Measurements from ENCODE around the gene GCSH. TPM values are rescaled to one million over a fixed set of nuclear protein-coding genes. Genes with fewer than 3 reads are reported as not detected.

GCSH gene
- total and polyA plus RNA-seq, 2 of the 13 experiments (the other 11 are each of a cell fraction or from before 2014, with no cell fraction given) = 35.9 to 103 TPM

DNA sequence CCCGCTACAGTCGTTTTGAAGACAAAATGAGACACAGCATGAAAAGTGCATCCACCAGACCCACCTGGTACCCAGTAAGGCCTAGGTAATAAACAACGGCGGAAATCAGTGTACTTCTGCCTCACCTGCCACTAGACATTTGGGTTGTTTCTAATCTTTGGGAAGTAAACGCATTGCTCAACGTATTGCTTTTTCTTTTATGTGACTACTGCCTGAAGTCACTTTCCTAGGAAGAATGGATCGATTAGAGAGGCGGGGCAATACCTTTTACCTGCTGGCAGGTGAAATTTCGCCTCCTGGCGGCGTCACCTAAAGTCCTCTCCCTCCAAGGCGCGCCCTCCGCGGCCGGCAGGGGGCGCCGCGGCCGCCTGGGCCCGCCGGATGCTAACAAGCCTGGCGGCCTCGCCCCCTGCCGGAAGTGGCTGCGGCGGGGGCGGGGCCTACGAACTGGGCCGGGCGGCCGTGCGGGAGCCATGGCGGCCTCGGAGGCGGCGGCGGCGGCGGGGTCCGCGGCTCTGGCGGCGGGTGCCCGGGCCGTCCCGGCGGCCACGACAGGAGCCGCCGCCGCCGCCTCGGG lies 60.7 kb downstream of the GCSH start, which contains the start of gene ATMIN (continued):
- TF ChIP-seq GATA4 (IDR thresholded peaks at IDR 0.05; ENCODE audit: borderline replicate concordance, low read depth) (no peak), KLF9 (CRISPR knock-in tag; IDR thresholded peaks at IDR 0.05; ENCODE audit: low read depth) (no peak), SAP130 (CRISPR knock-in tag; IDR thresholded peaks at IDR 0.05; ENCODE audit: low read depth) (peak; percentile 69), SIX4 (CRISPR knock-in tag; IDR thresholded peaks at IDR 0.05) (no peak), PHF8 (CRISPR knock-in tag; IDR thresholded peaks at IDR 0.05) (no peak), FOXC1 (CRISPR knock-in tag; IDR thresholded peaks at IDR 0.05; ENCODE audit: borderline replicate concordance) (peak; percentile 52; the same call in 1 of the 2 replicates), ZNF577 (CRISPR knock-in tag; IDR thresholded peaks at IDR 0.05; ENCODE audit: borderline replicate concordance, low read depth) (no peak), ATM (IDR thresholded peaks at IDR 0.05; ENCODE audit: borderline replicate concordance) (no peak), SYNCRIP (IDR thresholded peaks at IDR 0.05; ENCODE audit: insufficient read depth, low read depth, low read length) (no peak), ZNF788 (CRISPR knock-in tag; IDR thresholded peaks at IDR 0.05; ENCODE audit: borderline replicate concordance) (peak; percentile 64; the same call in 1 of the 2 replicates), FOXA3 (CRISPR knock-in tag; IDR thresholded peaks at IDR 0.05) (peak; percentile 35; the same call in 1 of the 2 replicates), HDAC1 (CRISPR knock-in tag; IDR thresholded peaks at IDR 0.05) (no peak; the same call in 1 of the 2 replicates), ZSCAN12 (CRISPR knock-in tag; IDR thresholded peaks at IDR 0.05) (no peak), PAWR (CRISPR knock-in tag; IDR thresholded peaks at IDR 0.05; ENCODE audit: borderline replicate concordance) (no peak), ZNF891 (CRISPR knock-in tag; IDR thresholded peaks at IDR 0.05) (no peak), DNMT3B (CRISPR knock-in tag; conservative IDR thresholded peaks at IDR 0.05) (no peak), ZNF768 (CRISPR knock-in tag; IDR thresholded peaks at IDR 0.05) (no peak; the same call in 1 of the 2 replicates), NFIB (CRISPR knock-in tag; IDR thresholded peaks at IDR 0.05; ENCODE audit: borderline replicate concordance) (no peak), ZNF660 (CRISPR knock-in tag; IDR thresholded peaks at IDR 0.05; ENCODE audit: borderline replicate concordance, low read depth) (no peak)
- TF ChIP-seq, protein P1, sequence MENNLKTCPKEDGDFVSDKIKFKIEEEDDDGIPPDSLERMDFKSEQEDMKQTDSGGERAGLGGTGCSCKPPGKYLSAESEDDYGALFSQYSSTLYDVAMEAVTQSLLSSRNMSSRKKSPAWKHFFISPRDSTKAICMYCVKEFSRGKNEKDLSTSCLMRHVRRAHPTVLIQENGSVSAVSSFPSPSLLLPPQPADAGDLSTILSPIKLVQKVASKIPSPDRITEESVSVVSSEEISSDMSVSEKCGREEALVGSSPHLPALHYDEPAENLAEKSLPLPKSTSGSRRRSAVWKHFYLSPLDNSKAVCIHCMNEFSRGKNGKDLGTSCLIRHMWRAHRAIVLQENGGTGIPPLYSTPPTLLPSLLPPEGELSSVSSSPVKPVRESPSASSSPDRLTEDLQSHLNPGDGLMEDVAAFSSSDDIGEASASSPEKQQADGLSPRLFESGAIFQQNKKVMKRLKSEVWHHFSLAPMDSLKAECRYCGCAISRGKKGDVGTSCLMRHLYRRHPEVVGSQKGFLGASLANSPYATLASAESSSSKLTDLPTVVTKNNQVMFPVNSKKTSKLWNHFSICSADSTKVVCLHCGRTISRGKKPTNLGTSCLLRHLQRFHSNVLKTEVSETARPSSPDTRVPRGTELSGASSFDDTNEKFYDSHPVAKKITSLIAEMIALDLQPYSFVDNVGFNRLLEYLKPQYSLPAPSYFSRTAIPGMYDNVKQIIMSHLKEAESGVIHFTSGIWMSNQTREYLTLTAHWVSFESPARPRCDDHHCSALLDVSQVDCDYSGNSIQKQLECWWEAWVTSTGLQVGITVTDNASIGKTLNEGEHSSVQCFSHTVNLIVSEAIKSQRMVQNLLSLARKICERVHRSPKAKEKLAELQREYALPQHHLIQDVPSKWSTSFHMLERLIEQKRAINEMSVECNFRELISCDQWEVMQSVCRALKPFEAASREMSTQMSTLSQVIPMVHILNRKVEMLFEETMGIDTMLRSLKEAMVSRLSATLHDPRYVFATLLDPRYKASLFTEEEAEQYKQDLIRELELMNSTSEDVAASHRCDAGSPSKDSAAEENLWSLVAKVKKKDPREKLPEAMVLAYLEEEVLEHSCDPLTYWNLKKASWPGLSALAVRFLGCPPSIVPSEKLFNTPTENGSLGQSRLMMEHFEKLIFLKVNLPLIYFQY (CRISPR knock-in tag; IDR thresholded peaks at IDR 0.05; ENCODE audit: borderline replicate concordance) = no peak
- TF ChIP-seq, protein P2, sequence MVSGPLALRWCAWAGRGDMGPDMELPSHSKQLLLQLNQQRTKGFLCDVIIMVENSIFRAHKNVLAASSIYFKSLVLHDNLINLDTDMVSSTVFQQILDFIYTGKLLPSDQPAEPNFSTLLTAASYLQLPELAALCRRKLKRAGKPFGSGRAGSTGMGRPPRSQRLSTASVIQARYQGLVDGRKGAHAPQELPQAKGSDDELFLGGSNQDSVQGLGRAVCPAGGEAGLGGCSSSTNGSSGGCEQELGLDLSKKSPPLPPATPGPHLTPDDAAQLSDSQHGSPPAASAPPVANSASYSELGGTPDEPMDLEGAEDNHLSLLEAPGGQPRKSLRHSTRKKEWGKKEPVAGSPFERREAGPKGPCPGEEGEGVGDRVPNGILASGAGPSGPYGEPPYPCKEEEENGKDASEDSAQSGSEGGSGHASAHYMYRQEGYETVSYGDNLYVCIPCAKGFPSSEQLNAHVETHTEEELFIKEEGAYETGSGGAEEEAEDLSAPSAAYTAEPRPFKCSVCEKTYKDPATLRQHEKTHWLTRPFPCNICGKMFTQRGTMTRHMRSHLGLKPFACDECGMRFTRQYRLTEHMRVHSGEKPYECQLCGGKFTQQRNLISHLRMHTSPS (CRISPR knock-in tag; IDR thresholded peaks at IDR 0.05; ENCODE audit: low read depth) = no peak
- TF ChIP-seq, protein P3, sequence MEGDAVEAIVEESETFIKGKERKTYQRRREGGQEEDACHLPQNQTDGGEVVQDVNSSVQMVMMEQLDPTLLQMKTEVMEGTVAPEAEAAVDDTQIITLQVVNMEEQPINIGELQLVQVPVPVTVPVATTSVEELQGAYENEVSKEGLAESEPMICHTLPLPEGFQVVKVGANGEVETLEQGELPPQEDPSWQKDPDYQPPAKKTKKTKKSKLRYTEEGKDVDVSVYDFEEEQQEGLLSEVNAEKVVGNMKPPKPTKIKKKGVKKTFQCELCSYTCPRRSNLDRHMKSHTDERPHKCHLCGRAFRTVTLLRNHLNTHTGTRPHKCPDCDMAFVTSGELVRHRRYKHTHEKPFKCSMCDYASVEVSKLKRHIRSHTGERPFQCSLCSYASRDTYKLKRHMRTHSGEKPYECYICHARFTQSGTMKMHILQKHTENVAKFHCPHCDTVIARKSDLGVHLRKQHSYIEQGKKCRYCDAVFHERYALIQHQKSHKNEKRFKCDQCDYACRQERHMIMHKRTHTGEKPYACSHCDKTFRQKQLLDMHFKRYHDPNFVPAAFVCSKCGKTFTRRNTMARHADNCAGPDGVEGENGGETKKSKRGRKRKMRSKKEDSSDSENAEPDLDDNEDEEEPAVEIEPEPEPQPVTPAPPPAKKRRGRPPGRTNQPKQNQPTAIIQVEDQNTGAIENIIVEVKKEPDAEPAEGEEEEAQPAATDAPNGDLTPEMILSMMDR (CRISPR knock-in tag; IDR thresholded peaks at IDR 0.05) = peak; percentile 90
- TF ChIP-seq, protein P4, sequence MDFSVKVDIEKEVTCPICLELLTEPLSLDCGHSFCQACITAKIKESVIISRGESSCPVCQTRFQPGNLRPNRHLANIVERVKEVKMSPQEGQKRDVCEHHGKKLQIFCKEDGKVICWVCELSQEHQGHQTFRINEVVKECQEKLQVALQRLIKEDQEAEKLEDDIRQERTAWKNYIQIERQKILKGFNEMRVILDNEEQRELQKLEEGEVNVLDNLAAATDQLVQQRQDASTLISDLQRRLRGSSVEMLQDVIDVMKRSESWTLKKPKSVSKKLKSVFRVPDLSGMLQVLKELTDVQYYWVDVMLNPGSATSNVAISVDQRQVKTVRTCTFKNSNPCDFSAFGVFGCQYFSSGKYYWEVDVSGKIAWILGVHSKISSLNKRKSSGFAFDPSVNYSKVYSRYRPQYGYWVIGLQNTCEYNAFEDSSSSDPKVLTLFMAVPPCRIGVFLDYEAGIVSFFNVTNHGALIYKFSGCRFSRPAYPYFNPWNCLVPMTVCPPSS (IDR thresholded peaks at IDR 0.05) = no peak
